COLO668 (cell line): ENCODE results near the gene PRTFDC1.
"Not testable (repeated sequence)": the region's sequence is repeated elsewhere in the genome, so short reads cannot be mapped to it uniquely, and the experiment has no call there.

Source experiments
- DNase-seq: peaks from one replicate; lab custom pipeline; 2025; ENCODE audit not compliant: unreplicated experiment; lab: John Stamatoyannopoulos, UW

Gene PRTFDC1

DNA sequence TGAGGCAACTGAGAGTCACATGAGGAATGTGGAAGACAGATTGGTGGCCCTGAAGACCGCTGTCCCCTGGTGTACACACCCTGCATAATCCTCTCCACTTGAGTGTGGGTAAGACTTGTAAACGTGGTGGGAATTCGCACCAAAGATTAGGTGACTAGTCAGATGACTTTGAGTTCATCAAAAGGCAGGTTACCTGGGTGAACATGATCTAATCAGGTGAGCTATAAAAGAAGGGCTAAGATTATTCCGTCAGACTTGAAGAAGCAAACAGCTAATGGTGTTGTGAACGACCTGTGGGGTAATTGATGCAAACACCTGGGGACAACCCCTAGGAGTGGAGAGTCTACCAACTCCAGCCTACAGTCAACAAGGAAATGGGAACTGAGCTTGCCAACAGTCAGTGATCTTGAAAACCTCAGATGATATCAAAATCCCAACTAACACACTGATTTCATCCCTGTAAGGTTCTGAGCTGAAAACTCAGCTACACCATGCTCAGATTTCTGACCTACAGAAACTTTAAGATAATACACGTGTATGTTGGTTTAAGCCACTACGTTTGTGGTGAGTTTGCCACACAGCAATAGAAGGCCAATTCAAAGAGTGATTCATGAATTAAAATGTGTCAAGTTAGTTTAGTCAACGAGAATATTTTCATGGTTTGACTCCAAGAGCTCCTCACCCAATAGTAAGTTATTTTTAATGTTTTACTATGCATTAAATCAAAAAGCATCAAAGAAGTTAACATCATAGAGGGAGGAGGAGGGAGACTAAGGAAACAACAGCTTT lies 16.7 kb downstream of the PRTFDC1 start:
- DNase-seq, result no peak

DNA sequence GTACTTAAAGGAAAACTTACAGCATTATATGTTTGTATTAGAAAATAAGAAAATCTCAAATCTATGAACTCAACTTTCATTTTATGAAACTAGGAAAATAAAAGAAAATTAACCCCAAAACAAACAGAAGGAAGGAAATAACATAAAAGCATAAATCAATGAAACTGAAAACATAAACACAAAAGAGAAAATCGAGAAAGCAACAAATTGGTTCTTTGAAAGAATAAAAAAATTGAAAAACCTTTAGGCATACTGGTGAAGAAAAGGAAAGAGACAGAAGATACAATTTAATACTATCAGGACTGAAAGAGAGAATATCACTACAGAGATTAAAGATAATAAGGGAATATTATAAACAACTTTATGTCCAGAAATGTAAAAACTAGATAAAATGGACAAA lies 21.2 kb downstream of the PRTFDC1 start:
- DNase-seq, result no peak

DNA sequence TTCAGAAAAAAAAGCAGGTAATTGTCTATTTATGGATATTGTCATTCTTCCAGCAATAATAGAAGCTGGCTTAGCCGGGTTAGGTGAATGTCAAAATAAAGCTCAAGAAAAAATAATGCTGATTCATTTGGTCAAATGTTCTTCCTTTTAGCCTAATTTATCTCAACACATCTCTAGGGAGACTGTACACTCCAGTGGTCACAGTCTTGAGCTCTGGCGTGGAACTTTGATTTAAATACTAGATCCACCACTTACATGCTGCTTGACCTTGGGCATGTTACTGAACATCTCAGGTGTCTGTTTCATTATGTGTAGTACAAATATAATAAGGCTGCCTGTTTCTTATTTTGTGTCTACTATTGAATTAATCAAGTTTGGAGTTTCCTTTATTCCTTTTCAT lies 22.0 kb downstream of the PRTFDC1 start:
- DNase-seq, result no peak

DNA sequence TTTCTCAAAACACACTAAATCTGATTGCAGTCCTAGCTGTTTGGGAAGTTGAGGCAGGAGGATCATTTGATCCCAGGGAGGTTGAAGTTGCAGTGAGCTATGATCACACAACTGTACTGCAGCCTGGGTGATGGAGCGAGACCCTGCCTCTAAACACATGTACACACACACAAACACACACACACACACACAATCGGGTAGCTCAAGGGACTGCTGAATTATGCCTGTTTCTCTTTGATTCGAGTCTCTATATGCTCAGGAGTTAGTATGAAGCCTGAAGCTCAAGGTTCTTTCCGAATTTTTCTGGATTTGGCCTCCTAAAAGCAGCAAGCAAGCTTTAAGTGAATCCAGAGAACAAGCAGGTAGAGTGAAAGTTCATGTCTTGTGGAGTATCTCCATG lies 22.5 kb downstream of the PRTFDC1 start:
- DNase-seq, result no peak

DNA sequence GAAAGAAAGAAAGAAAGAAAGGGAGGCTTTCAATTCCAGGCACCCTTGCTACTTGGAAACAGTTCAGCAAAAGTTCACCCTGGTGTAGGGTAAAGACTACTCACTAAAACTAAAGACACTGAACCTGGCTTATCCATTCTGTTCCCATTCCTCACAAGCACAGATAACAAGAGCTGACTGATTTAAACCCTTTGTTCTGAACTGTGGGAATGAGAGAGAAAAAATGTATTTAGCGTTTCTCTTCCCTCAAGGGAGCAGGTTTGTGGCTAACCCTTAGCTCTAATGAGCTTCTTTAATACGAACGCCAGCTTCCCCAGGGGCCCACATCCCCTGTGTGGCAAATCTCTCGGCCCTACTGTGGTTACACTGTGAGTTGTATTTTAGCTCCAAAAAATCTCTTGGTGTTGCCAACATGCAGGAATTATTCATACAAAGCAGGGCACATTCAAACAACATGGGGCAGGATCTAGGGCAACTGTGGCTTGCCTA lies 23.3 kb downstream of the PRTFDC1 start:
- DNase-seq, result no peak

DNA sequence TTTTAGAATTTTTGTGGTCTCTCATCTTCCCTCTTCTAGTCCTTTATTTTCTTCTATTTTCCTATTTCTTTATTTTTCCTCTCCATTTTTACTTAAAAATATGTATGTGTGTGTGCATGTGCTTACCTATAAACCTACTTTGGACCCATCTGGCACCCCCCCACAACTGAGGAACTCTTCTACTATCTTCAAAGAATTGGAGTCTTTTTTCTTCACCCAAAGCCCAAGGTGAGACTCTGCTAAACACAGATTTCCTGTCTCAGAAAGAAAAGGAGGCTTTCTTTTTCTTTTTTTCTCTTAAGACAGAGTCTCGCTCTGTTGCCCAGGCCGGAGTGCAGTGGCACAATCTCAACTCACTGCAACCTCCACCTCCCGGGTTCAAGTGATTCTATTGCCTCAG lies 24.2 kb downstream of the PRTFDC1 start:
- no peak for DNase-seq

DNA sequence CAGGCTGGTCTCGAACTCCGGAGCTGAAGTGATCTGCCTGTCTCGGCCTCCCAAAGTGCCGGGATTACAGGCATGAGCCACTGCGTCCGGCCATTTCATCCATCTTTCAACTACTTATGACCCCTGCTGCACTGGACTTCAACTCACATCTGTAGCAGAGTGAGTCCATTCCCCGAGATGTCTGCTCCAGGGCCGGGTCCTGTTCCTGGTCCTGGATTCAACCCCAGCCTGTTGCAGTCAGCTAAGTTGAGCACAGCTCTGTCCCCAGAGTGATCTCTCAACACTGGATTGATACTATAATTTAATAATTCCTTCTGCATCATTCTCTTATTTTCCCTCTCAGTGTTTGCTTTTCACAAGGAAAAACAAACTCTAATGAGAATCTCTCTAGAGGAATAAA lies 25.8 kb downstream of the PRTFDC1 start:
- DNase-seq, result no peak

DNA sequence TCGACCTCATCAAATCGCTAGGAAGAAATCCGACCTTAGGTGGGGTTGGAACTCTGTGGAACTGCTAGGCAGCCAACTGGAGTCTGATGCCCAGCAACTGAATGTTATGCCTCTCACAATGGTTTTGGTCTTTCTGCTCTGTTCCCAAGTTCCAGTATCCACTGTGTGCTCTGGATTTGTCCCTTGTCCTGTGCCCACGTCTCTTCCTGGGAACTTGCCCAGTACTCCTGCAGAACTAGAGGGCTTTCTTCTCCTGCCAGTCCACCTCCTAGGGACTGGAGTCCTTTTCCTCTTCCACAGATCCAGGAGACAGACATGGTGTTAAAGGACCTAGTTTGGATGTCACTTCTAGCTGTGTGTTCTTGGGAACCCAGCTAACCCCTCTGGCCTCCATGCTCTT lies 26.6 kb downstream of the PRTFDC1 start:
- no peak for DNase-seq

DNA sequence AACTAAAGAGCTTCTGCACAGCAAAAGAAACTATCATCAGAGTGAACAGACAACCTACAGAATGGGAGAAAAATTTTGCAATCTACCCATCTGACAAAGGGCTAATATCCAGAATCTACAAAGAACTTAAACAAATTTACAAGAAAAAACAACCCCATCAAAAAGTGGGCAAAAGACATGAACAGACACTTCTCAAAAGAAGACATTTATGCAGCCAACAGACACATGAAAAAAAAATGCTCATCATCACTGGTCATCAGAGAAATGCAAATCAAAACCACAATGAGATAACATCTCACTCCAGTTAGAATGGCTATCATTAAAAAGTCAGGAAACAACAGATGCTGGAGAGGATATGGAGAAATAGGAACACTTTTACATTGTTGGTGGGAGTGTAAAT lies 27.9 kb downstream of the PRTFDC1 start:
- not testable (repeated sequence) for DNase-seq

DNA sequence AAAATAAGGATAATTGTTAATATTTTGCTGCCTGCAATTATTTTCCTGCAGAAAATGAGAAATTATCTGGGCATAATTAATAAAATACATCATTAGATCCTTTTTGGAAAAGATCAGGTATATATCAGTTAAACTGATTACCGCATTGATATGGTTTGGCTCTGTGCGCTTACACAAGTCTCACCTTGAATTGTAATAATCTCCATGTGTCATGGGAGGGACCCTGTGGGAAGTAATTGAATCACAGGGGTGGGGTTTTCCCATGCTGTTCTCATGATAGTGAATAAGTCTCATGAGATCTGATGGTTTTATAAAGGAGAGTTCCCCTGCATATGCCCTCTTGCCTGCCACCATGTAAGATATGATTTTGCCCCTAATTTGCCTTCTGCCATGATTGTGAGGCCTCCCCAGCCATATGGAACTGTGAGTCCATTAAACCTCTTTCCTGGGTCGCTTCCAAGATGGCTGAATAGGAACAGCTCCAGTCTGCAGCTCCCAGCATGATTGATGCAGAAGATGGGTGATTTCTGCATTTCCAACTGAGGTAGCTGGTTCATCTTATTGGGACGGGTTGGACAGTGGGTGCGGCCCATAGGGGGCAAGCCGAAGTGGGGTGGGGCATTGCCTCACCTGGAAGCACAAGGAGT lies 30.1 kb downstream of the PRTFDC1 start:
- DNase-seq, result not testable (repeated sequence)

DNA sequence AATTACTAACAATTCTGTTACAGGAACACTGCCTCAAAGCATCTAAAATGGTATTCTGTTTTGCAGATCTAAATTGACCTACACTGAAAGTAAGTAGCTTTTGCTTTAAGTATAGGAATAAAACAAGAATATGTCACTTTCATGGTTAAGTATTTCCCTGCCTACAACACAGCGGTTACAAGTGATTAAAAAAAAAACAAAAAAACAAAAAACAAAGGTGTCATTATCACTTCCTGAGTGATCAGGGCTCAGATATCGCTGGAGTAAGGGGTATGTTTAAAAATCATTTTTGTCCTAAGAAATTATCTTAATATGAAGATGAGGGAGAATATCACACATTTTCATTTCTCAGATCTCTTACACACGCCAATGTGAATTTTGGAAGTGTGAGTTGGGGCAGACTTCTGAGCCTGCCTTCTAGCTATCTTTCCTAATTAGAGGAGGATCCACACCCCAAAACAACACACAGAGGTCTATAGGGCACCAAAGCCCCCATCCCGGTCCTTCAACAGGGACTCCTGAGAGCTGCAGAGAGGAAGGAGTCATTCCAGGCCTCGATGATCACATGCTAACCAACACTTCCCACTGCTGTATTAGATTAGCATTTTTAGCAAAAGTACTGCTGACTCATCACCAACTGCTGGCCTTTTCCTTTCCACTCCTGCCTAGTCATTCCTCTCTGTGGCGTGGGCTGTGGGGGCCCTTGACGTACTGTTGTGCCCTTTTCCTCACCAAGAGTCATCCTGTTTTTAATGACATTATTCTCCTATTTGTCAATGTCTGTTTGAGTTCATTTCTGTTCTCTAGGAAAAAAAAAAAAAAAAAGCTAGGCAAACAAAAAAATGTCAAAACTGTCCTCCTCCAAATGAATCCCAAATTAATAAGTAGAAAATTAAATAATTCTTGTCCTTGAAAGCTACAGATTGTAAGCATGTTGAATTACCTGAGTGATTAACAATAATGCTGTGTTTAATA lies 31.2 kb downstream of the PRTFDC1 start:
- DNase-seq, result no peak

DNA sequence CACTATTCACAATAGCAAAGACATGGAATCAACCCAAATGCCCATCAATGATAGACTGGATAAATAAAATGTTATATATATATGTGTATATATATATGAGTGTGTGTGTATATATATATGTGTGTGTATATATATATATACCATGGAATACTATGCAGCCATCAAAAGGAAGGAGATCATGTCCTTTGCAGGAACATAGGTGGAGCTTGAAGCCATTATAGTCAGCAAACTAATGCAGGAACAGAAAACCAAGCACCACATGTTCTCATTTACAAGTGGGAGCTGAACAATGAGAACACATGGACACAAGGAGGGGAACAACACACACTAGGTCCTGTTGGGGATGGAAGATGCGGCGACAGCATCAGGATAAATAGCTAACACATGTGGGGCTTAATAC lies 32.2 kb downstream of the PRTFDC1 start:
- not testable (repeated sequence) for DNase-seq

DNA sequence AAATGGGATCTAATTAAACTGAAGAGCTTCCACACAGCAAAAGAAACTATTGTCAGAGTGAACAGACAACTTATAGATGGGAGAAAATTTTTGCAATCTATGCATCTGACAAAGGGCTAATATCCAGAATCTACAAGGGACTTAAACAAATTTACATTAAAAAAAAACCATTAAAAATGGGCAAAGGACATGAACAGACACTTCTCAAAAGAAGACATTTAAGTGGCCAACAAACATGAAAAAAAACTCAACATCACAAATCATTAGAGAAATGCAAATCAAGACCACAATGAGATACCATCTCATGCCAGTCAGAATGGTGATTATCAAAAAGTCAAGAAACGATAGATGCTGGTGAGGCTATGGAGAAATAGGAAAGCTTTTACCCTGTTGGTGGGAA lies 32.8 kb downstream of the PRTFDC1 start:
- DNase-seq, result not testable (repeated sequence)

DNA sequence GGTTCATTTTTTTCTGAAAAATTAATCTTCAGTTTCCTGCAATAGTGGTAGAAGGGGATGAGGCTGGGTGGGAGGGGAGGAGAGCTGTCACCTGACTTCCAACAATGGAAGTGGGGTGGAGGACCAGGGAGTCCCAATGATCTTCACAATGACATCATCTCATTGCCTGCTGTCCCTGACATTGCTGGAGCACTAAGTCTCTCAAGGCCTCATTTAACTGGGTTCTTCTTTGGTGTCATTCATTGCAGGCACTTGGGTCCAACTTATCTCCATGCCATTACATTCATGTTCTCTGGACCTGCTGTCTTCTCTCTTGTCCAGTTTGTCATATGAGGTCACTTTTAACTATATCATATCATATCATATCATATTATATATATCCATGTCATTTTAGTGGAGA lies 34.4 kb downstream of the PRTFDC1 start:
- no peak for DNase-seq

DNA sequence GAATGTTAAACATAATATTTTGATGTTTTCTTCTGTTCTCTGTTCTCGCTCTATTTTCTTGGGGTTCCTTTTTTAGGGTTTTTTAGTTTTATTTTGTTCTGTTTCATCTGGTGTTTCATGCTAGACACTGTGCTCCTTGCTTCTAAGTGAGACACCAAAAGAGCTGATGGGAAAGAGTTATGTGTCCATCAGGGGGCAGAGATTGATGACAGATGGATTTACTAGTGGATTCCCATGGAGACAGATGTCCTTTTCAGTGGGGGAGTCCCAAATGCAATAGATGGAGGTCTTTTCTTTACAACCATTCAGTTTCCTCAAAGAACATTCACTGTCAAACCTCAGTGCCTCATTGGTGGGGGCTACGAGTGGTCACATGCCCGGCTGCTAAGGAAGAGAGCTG lies 34.9 kb downstream of the PRTFDC1 start:
- DNase-seq, result no peak

DNA sequence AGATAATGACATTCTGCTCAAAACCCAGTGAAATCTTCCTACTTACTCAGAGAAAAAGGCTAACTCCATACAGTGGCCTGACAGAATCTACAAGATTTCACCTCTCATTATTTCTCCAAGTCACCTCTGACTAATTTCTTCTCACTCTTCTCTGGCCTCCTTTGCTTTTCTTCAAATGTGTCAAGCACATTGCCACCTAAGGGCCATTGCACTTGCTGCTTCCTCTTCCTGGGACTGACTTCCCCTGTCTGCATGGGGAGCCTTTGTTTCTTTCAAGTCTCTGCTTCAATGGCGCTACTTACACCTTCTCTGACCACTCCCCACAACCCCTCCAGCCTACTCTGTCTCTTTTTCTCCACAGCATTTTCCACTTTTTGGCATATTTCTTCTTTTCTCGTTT lies 36.0 kb downstream of the PRTFDC1 start:
- no peak for DNase-seq

DNA sequence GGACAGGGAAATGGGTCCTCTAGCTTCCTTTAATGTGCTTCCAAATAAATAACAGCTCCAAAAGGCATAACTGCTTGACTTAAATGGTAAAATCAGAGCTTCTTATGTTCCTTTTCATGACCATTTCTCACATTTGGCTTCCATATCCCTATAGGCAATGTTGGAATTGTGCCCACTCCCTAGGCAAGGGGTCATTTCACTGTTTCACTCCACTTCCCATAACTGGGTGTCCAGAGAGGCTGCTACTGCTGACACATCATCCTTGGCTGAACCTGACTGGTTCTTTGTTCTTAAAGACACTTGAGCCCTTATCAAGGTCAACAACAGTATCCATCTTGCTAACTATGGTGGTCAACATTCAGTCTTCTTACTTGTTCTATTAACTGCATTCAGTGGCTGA lies 37.1 kb downstream of the PRTFDC1 start:
- DNase-seq, result no peak

DNA sequence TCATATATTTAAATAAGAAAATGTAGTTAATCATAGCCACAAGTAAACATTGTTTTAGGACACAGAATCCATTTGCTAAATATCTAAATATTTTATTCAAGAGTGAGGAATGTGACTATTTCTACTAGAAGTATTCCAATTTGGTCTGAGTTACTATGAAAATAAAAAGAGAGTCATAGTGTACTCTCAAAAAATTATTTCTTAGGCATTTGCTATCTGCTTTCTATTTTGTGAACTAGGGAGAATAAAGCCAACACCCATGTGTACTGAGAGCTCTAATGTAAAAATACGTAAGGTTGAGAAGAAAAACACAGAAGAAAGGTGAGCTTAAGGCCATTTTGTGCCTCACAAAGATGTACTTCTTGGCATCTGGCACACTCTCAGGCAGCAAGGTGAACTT lies 38.3 kb downstream of the PRTFDC1 start:
- no peak for DNase-seq

DNA sequence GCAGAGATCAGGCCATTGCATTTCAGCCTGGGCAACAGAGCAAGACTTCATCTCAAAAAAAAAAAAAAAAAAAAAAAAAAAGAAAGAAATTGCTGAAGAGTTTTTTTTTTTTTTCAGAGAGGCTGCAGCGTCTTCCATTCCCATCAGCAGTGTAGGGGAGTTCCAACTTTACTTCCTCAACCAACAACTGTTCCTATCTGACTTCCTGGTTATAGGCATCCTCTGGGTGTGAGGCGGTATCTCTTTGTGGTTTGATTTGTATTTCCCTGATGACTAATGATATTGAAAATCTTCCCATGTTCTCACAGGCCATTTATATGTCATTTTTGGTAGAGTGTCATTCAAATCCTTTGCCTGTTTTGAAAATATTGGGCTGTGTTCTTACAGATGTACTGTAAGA lies 40.2 kb downstream of the PRTFDC1 start:
- no peak for DNase-seq

DNA sequence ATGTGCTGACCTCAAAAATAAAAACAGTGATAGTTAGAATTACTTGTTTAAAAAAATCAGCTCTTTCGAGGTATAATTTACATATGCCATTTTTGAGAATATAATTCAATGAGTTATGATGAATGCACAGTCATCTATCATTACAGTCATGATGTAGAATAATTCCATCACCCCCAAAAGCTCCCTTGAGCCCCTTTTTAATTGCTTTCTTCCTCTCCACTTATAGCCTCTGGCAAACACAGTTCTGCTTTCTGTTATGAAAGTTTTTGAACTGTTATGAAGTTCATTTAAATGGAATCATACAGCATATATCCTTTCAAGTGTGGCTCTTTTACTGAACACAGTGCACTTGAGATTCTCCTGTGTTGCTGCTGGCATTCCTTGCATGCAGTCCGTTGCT lies 41.4 kb downstream of the PRTFDC1 start:
- no peak for DNase-seq

DNA sequence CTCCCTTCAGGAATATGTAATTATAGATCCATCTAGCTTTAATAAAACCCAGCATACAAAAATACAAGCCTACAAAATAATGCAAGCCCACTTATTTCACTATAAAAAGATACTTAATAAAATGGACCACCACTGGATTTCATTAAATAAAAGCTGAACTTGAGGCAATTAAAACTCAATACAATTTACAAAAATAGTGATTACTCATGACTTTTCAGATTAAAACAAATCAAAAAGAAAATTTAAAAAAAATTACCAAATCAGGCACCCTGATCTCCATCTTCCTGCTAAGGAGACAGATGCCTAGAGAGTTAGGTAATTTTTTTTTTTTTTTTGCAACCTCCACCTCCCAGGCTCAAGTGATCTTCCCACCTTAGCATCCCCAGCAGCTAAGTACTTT lies 41.8 kb downstream of the PRTFDC1 start:
- DNase-seq, result no peak
